Adrenal gland (tissue), 12 donors: ENCODE measurements around the gene PLXNA1. TPM values are rescaled to one million over a fixed set of nuclear protein-coding genes. Genes with fewer than 3 reads are reported as not detected.

ENCODE experiments used
- DNase-seq, 7 donors: peaks; one replicate each; pipeline ENCODE4 v3.0.0-alpha.2; 2019 to 2020
- H3K27ac ChIP-seq, 5 donors: fragments of 200-600 bp; sonication (generic) in 4 of 5; 1 replicate in 3 of 5; 2 replicates in 2 of 5; pipeline versions ENCODE4 v1.5.1 to v1.8.0; 2016 to 2020; ENCODE audit warnings: mild to moderate bottlenecking in 1 of 5
- H3K27me3 ChIP-seq: fragments of 200-600 bp; 2 replicates; pipeline ENCODE4 v1.8.0; 2021
- H3K36me3 ChIP-seq, 2 donors: fragments of 200-600 bp; replicated peaks in 1 of 2; 1 replicate in 1 of 2; 2 replicates in 1 of 2; pipeline versions ENCODE4 v1.5.1 to v1.8.0; 2018 to 2022
- H3K4me1 ChIP-seq, 2 donors: fragments of 200-600 bp; replicated peaks in 1 of 2; 1 replicate in 1 of 2; 2 replicates in 1 of 2; pipeline versions ENCODE4 v1.5.1 to v1.8.0; 2018 to 2021
- H3K4me3 ChIP-seq, 4 donors: fragments of 200-600 bp; sonication (generic) in 3 of 4; one replicate each; pipeline ENCODE4 v1.5.1; 2016 to 2018
- H3K9me3 ChIP-seq, 3 donors: fragments of 200-600 bp; sonication (generic) in 1 of 3; replicated peaks in 1 of 3; 1 replicate in 2 of 3; 2 replicates in 1 of 3; pipeline versions ENCODE4 v1.5.1 to v1.8.0; 2016 to 2021
- CTCF ChIP-seq, 6 experiments: fragments of 450-650 bp in 4 of 6; fragments of 200-600 bp in 2 of 6; sonication (generic) in 1 of 6; IDR thresholded peaks; 1 replicate in 5 of 6; 2 replicates in 1 of 6; pipeline versions ENCODE4 v1.5.1 to v1.8.0; 2016 to 2021; ENCODE audit warnings: antibody characterized with exemption in 6 of 6, mild to moderate bottlenecking in 2 of 6, moderate library complexity in 1 of 6
- POLR2A ChIP-seq, 2 donors: fragments of 450-650 bp; IDR thresholded peaks; one replicate each; pipeline ENCODE4 v1.6.1; 2017; ENCODE audit warnings: antibody characterized with exemption in 2 of 2, mild to moderate bottlenecking in 2 of 2, moderate library complexity in 1 of 2
- WGBS, 4 donors: extraction: QIAGEN DNeasy Blood & Tissue Kit in 2 of 4; methylation state at CpG; one replicate each; pipeline versions ENCODE4 v1.1.5 to v1.1.7; 2013 to 2017; 5-methylcytosine and 5-hydroxymethylcytosine counted together
- intact Hi-C, 2 donors: fragments of 100-400 bp; cut with DNase I; formaldehyde crosslinking; loops; one replicate each; pipeline versions ENCODE4 v1.14.1 to v1.15.0; 2022 to 2023
- polyA plus RNA-seq, 3 donors: library from polyadenylated mRNA; stranded (reverse); fragments of 200-250 nt in 2 of 3; fragments of 350-450 nt in 1 of 3; fragmentation: Illumina TruSeq in 1 of 3; extraction: RNeasy Lipid Tissue Mini Kit (QIAGEN cat#74804) in 1 of 3; gene quantifications; one replicate each; pipeline ENCODE4 v1.2.3, GENCODE V29; 2013 to 2014
- total RNA-seq, 9 donors: library from RNA; depleted of rRNA in 4 of 9; stranded (reverse); fragments of >200 nt in 4 of 9; fragments of 120-200 nt in 1 of 9; fragmentation: NEBNext Ultra II Directional in 1 of 9; extraction: Animal tissue kit (Norgen Biotek cat#: 25700) in 1 of 9; gene quantifications; one replicate each; pipeline versions ENCODE4 v1.1.0 to v1.2.4, GENCODE V29; 2013 to 2023
- donor health status: healthy with polysubstance abuse.
- donor health status: Bipolar disorder and iron deficiency.
- donor health status: DM: yes; HTN: yes; CAD: no.
- donor health status: DM: no; HTN: no; CAD: no.
- donor health status: DM: no; HTN: no; CAD: no.
- donor health status: DM: yes; HTN: yes; CAD: no.

Gene PLXNA1
- total and polyA plus RNA-seq, 12 donors: 9.5 to 29.9 (median 20.2) TPM

GRCh38 chr3:126969586-126969985 is 13.3 kb upstream of the PLXNA1 start:
- intact Hi-C loops: no loop called here
- Histone ChIP-seq H3K9me3 (peaks cover 0 to 3% (median 2%) of the 10 kb centered on the region in 3 donors), H3K27ac (no peak overlapping the region), H3K36me3 (no peaks in the 10 kb centered on the region), H3K4me1 (peaks cover 0 to 8% of the 10 kb centered on the region in 2 donors), H3K27me3 (no peaks in the 10 kb centered on the region), H3K4me3 (no peak overlapping the region)
- TF ChIP-seq CTCF (IDR thresholded peaks at IDR 0.05) (no peak), POLR2A (IDR thresholded peaks at IDR 0.05) (no peak)
- DNase-seq: no peak
- 51 to 73% (median 60%) methylated on average over 7 of the region's 7 CpGs for WGBS, 4 donors

- intact Hi-C loops: loop anchor here in 1 of 2 donors (10.0 kb wide), 1 partner anchor 285 kb away; no protein-coding TSS in a partner anchor
- Histone ChIP-seq H3K36me3 (no peaks in the 10 kb centered on the region), H3K27me3 (no peaks in the 10 kb centered on the region), H3K4me3 (no peak overlapping the region), H3K4me1 (peaks cover 0 to 8% of the 10 kb centered on the region in 2 donors), H3K27ac (no peak overlapping the region), H3K9me3 (peaks cover 0 to 7% (median 5%) of the 10 kb centered on the region in 3 donors)
- no peak for TF ChIP-seq POLR2A (IDR thresholded peaks at IDR 0.05)
- no peak for TF ChIP-seq CTCF (IDR thresholded peaks at IDR 0.05)
- DNase-seq: no peak
- WGBS, 4 donors: 71 to 76% (median 74%) methylated on average over 5 of the region's 5 CpGs
Observed at GRCh38 chr3:126970101-126970500, 12.8 kb upstream of the PLXNA1 start.

- H3K27me3 ChIP-seq: no peaks in the 10 kb centered on the region
- peaks cover 0 to 9% (median 7%) of the 10 kb centered on the region in 3 donors for H3K9me3 ChIP-seq
- no peak overlapping the region for H3K4me3 ChIP-seq
- TF ChIP-seq CTCF (IDR thresholded peaks at IDR 0.05): no peak
- no peak for TF ChIP-seq POLR2A (IDR thresholded peaks at IDR 0.05)
- H3K36me3 ChIP-seq: no peaks in the 10 kb centered on the region
- 81 to 93% (median 86%) methylated on average over 5 of the region's 5 CpGs for WGBS, 4 donors
- no peak for DNase-seq
- intact Hi-C loops: loop anchor here in 1 of 2 donors (10.0 kb wide), 1 partner anchor 286 kb away; no protein-coding TSS in a partner anchor
- no peak overlapping the region for H3K27ac ChIP-seq
- H3K4me1 ChIP-seq: peaks cover 0 to 8% of the 10 kb centered on the region in 2 donors
Observed at GRCh38 chr3:126970921-126971320, 12.0 kb upstream of the PLXNA1 start.

GRCh38 chr3:126971891-126972351 is 11.0 kb upstream of the PLXNA1 start:
- Histone ChIP-seq H3K4me3 (no peak overlapping the region), H3K9me3 (peaks cover 0 to 9% (median 7%) of the 10 kb centered on the region in 3 donors), H3K27ac (peak overlapping the region in 3 of 5 donors; percentile 19 to 83 (median 76)), H3K27me3 (no peaks in the 10 kb centered on the region), H3K4me1 (peaks cover 0 to 8% of the 10 kb centered on the region in 2 donors), H3K36me3 (no peaks in the 10 kb centered on the region)
- DNase-seq: peak; percentile 59 to 87 (median 77)
- TF ChIP-seq POLR2A (IDR thresholded peaks at IDR 0.05) (no peak), CTCF (IDR thresholded peaks at IDR 0.05) (no peak)
- 25 to 46% (median 42%) methylated on average over 10 to 13 of the region's 13 CpGs for WGBS, 4 donors
- intact Hi-C loops: loop anchor here in 1 of 2 donors (10.0 kb wide), 1 partner anchor 287 kb away; no protein-coding TSS in a partner anchor
